Retinal pigment epithelial cell (primary cell): ENCODE results near the gene TXNRD2.

Experiments used
- DNase-seq: peaks from one replicate; pipeline ENCODE4 v3.0.0-alpha.2; 2010; ENCODE audit warnings: low read depth
- H3K4me3 ChIP-seq: 2 replicates; pipeline ENCODE4 v1.5.1; 2011; ENCODE audit warnings: mild to moderate bottlenecking, low read length, control low read depth, moderate library complexity
- CTCF ChIP-seq: conservative IDR thresholded peaks from 2 replicates; pipeline ENCODE4 v1.5.1; 2011; ENCODE audit warnings: low read depth, low read length, control low read depth, inconsistent platforms

TXNRD2 gene

GRCh38 chr22:19983741-19984140 is 42.1 kb upstream of the TXNRD2 start:
- no peak overlapping the region for H3K4me3 ChIP-seq
- DNase-seq: no peak
- no peak for TF ChIP-seq CTCF

GRCh38 chr22:19982991-19983578 is 41.5 kb upstream of the TXNRD2 start:
- no peak for DNase-seq
- TF ChIP-seq CTCF: no peak
- H3K4me3 ChIP-seq: no peak overlapping the region

- no peak for TF ChIP-seq CTCF
- DNase-seq: no peak
- H3K4me3 ChIP-seq: no peak overlapping the region
Measured at GRCh38 chr22:19981961-19982920, 40.6 kb upstream of the TXNRD2 start.

GRCh38 chr22:19981171-19981960 is 39.7 kb upstream of the TXNRD2 start:
- TF ChIP-seq CTCF: no peak
- H3K4me3 ChIP-seq: no peak overlapping the region

GRCh38 chr22:19980766-19981165 is 39.1 kb upstream of the TXNRD2 start:
- H3K4me3 ChIP-seq: no peak overlapping the region
- no peak for DNase-seq
- TF ChIP-seq CTCF: no peak

More at GRCh38 chr22:19981171-19981960, 39.7 kb upstream of the TXNRD2 start:
- no peak for DNase-seq

GRCh38 chr22:19979712-19980493 is 38.3 kb upstream of the TXNRD2 start:
- DNase-seq: no peak
- H3K4me3 ChIP-seq: no peak overlapping the region
- TF ChIP-seq CTCF: no peak
